ENCODE data around the gene NDUFAF5. TPM values are rescaled to one million over a fixed set of nuclear protein-coding genes. Genes with fewer than 3 reads are reported as not detected.

The NDUFAF5 gene
- total RNA-seq, 1 experiment from 2014 or later: 31.8 TPM

DNA sequence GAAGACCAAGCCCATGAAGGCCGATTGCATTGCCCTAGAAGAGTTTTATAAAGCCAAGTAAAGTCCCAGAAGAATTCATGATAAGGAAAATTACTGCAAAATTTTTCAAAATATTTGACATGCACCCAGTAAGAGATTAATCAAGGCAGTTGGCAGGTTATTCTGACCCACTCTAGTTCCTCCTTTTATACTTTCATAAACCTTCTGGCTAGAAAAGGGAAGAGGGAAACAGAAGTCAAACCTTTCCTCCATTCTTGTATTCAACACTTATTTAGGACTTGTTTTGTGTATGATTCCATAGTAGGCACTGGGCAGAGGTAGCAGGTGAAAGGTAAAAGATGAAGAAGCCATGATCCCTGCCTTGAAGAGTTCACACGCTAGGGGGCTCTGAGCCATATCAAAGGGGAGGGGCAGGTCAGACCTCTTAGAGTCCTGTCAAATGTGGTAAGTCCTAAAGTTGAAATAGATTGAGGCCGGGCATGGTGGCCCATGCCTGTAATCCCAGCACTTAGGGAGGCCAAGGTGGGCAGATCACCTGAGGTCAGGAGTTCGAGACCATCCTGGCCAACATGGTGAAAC is 85.4 kb downstream of the NDUFAF5 start:
- H3K36me3 Mint-ChIP-seq: no peaks in the 10 kb centered on the region
- DNase-seq (ENCODE audit: low spot score): peak; percentile 30

More for the DNA sequence above, 85.4 kb downstream of the NDUFAF5 start:
- ChIA-PET POLR2A (no interaction called here), CTCF (interaction anchor here (1.3 kb wide), 1 partner anchor 125 kb away, joined by 3 read pairs; no protein-coding TSS in a partner anchor)
- Mint-ChIP-seq H3K27ac (no peak overlapping the region), H3K9me3 (peaks cover 8% of the 10 kb centered on the region; the same call in 1 of the 2 replicates), H3K4me3 (no peak overlapping the region), H3K4me1 (peaks cover 27% of the 10 kb centered on the region), H3K27me3 (ENCODE audit: low read depth) (no peaks in the 10 kb centered on the region)
- TF ChIP-seq ZNF671 (CRISPR knock-in tag; IDR thresholded peaks at IDR 0.05): no peak
- TF ChIP-seq CREB1 (CRISPR knock-in tag; IDR thresholded peaks at IDR 0.05): no peak
- no peak for TF ChIP-seq ZNF121 (CRISPR knock-in tag; IDR thresholded peaks at IDR 0.05)
- TF ChIP-seq, protein P1, sequence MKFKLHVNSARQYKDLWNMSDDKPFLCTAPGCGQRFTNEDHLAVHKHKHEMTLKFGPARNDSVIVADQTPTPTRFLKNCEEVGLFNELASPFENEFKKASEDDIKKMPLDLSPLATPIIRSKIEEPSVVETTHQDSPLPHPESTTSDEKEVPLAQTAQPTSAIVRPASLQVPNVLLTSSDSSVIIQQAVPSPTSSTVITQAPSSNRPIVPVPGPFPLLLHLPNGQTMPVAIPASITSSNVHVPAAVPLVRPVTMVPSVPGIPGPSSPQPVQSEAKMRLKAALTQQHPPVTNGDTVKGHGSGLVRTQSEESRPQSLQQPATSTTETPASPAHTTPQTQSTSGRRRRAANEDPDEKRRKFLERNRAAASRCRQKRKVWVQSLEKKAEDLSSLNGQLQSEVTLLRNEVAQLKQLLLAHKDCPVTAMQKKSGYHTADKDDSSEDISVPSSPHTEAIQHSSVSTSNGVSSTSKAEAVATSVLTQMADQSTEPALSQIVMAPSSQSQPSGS (CRISPR knock-in tag; IDR thresholded peaks at IDR 0.05; ENCODE audit: borderline replicate concordance, low read depth): no peak
- TF ChIP-seq, protein P2, sequence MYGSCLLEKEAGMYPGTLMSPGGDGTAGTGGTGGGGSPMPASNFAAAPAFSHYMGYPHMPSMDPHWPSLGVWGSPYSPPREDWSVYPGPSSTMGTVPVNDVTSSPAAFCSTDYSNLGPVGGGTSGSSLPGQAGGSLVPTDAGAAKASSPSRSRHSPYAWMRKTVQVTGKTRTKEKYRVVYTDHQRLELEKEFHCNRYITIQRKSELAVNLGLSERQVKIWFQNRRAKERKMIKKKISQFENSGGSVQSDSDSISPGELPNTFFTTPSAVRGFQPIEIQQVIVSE (CRISPR knock-in tag; IDR thresholded peaks at IDR 0.05; ENCODE audit: borderline replicate concordance): no peak
- TF ChIP-seq, protein P3, sequence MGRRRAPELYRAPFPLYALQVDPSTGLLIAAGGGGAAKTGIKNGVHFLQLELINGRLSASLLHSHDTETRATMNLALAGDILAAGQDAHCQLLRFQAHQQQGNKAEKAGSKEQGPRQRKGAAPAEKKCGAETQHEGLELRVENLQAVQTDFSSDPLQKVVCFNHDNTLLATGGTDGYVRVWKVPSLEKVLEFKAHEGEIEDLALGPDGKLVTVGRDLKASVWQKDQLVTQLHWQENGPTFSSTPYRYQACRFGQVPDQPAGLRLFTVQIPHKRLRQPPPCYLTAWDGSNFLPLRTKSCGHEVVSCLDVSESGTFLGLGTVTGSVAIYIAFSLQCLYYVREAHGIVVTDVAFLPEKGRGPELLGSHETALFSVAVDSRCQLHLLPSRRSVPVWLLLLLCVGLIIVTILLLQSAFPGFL (CRISPR knock-in tag; IDR thresholded peaks at IDR 0.05; ENCODE audit: borderline replicate concordance): no peak
- TF ChIP-seq, protein P4, sequence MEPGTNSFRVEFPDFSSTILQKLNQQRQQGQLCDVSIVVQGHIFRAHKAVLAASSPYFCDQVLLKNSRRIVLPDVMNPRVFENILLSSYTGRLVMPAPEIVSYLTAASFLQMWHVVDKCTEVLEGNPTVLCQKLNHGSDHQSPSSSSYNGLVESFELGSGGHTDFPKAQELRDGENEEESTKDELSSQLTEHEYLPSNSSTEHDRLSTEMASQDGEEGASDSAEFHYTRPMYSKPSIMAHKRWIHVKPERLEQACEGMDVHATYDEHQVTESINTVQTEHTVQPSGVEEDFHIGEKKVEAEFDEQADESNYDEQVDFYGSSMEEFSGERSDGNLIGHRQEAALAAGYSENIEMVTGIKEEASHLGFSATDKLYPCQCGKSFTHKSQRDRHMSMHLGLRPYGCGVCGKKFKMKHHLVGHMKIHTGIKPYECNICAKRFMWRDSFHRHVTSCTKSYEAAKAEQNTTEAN (CRISPR knock-in tag; IDR thresholded peaks at IDR 0.05): no peak
- TF ChIP-seq HMGA2 (CRISPR knock-in tag; IDR thresholded peaks at IDR 0.05): no peak
- TF ChIP-seq, protein P5, sequence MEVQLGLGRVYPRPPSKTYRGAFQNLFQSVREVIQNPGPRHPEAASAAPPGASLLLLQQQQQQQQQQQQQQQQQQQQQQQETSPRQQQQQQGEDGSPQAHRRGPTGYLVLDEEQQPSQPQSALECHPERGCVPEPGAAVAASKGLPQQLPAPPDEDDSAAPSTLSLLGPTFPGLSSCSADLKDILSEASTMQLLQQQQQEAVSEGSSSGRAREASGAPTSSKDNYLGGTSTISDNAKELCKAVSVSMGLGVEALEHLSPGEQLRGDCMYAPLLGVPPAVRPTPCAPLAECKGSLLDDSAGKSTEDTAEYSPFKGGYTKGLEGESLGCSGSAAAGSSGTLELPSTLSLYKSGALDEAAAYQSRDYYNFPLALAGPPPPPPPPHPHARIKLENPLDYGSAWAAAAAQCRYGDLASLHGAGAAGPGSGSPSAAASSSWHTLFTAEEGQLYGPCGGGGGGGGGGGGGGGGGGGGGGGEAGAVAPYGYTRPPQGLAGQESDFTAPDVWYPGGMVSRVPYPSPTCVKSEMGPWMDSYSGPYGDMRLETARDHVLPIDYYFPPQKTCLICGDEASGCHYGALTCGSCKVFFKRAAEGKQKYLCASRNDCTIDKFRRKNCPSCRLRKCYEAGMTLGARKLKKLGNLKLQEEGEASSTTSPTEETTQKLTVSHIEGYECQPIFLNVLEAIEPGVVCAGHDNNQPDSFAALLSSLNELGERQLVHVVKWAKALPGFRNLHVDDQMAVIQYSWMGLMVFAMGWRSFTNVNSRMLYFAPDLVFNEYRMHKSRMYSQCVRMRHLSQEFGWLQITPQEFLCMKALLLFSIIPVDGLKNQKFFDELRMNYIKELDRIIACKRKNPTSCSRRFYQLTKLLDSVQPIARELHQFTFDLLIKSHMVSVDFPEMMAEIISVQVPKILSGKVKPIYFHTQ (CRISPR knock-in tag; IDR thresholded peaks at IDR 0.05): no peak
- TF ChIP-seq SP1 (CRISPR knock-in tag; conservative IDR thresholded peaks at IDR 0.05): no peak
- TF ChIP-seq, protein P6, sequence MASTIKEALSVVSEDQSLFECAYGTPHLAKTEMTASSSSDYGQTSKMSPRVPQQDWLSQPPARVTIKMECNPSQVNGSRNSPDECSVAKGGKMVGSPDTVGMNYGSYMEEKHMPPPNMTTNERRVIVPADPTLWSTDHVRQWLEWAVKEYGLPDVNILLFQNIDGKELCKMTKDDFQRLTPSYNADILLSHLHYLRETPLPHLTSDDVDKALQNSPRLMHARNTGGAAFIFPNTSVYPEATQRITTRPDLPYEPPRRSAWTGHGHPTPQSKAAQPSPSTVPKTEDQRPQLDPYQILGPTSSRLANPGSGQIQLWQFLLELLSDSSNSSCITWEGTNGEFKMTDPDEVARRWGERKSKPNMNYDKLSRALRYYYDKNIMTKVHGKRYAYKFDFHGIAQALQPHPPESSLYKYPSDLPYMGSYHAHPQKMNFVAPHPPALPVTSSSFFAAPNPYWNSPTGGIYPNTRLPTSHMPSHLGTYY (CRISPR knock-in tag; IDR thresholded peaks at IDR 0.05): no peak
- TF ChIP-seq, protein P7, sequence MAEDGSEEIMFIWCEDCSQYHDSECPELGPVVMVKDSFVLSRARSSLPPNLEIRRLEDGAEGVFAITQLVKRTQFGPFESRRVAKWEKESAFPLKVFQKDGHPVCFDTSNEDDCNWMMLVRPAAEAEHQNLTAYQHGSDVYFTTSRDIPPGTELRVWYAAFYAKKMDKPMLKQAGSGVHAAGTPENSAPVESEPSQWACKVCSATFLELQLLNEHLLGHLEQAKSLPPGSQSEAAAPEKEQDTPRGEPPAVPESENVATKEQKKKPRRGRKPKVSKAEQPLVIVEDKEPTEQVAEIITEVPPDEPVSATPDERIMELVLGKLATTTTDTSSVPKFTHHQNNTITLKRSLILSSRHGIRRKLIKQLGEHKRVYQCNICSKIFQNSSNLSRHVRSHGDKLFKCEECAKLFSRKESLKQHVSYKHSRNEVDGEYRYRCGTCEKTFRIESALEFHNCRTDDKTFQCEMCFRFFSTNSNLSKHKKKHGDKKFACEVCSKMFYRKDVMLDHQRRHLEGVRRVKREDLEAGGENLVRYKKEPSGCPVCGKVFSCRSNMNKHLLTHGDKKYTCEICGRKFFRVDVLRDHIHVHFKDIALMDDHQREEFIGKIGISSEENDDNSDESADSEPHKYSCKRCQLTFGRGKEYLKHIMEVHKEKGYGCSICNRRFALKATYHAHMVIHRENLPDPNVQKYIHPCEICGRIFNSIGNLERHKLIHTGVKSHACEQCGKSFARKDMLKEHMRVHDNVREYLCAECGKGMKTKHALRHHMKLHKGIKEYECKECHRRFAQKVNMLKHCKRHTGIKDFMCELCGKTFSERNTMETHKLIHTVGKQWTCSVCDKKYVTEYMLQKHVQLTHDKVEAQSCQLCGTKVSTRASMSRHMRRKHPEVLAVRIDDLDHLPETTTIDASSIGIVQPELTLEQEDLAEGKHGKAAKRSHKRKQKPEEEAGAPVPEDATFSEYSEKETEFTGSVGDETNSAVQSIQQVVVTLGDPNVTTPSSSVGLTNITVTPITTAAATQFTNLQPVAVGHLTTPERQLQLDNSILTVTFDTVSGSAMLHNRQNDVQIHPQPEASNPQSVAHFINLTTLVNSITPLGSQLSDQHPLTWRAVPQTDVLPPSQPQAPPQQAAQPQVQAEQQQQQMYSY (CRISPR knock-in tag; IDR thresholded peaks at IDR 0.05): no peak
- TF ChIP-seq, protein P8, sequence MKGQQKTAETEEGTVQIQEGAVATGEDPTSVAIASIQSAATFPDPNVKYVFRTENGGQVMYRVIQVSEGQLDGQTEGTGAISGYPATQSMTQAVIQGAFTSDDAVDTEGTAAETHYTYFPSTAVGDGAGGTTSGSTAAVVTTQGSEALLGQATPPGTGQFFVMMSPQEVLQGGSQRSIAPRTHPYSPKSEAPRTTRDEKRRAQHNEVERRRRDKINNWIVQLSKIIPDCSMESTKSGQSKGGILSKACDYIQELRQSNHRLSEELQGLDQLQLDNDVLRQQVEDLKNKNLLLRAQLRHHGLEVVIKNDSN (CRISPR knock-in tag; IDR thresholded peaks at IDR 0.05): no peak
- TF ChIP-seq, protein P9, sequence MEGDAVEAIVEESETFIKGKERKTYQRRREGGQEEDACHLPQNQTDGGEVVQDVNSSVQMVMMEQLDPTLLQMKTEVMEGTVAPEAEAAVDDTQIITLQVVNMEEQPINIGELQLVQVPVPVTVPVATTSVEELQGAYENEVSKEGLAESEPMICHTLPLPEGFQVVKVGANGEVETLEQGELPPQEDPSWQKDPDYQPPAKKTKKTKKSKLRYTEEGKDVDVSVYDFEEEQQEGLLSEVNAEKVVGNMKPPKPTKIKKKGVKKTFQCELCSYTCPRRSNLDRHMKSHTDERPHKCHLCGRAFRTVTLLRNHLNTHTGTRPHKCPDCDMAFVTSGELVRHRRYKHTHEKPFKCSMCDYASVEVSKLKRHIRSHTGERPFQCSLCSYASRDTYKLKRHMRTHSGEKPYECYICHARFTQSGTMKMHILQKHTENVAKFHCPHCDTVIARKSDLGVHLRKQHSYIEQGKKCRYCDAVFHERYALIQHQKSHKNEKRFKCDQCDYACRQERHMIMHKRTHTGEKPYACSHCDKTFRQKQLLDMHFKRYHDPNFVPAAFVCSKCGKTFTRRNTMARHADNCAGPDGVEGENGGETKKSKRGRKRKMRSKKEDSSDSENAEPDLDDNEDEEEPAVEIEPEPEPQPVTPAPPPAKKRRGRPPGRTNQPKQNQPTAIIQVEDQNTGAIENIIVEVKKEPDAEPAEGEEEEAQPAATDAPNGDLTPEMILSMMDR (IDR thresholded peaks at IDR 0.05): no peak
- TF ChIP-seq, protein P10, sequence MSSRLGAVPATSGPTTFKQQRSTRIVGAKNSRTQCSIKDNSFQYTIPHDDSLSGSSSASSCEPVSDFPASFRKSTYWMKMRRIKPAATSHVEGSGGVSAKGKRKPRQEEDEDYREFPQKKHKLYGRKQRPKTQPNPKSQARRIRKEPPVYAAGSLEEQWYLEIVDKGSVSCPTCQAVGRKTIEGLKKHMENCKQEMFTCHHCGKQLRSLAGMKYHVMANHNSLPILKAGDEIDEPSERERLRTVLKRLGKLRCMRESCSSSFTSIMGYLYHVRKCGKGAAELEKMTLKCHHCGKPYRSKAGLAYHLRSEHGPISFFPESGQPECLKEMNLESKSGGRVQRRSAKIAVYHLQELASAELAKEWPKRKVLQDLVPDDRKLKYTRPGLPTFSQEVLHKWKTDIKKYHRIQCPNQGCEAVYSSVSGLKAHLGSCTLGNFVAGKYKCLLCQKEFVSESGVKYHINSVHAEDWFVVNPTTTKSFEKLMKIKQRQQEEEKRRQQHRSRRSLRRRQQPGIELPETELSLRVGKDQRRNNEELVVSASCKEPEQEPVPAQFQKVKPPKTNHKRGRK (CRISPR knock-in tag; IDR thresholded peaks at IDR 0.05; ENCODE audit: borderline replicate concordance): no peak
- TF ChIP-seq GTF2I (CRISPR knock-in tag; conservative IDR thresholded peaks at IDR 0.05): no peak
- ATAC-seq: peak; percentile 14; the same call in 1 of the 2 replicates
